C4-2B (cell line): ENCODE results near the gene ADAMTS6.

Source experiments
- ZFX ChIP-seq: fragments of 450-650 bp; IDR thresholded peaks from 2 replicates; pipeline ENCODE4 v1.6.1; 2017
- TF ChIP-seq, protein P1 (sequence below): fragments of 450-650 bp; conservative IDR thresholded peaks from 2 replicates; pipeline ENCODE4 v1.5.1; 2017; ENCODE audit warnings: mild to moderate bottlenecking

DNA sequence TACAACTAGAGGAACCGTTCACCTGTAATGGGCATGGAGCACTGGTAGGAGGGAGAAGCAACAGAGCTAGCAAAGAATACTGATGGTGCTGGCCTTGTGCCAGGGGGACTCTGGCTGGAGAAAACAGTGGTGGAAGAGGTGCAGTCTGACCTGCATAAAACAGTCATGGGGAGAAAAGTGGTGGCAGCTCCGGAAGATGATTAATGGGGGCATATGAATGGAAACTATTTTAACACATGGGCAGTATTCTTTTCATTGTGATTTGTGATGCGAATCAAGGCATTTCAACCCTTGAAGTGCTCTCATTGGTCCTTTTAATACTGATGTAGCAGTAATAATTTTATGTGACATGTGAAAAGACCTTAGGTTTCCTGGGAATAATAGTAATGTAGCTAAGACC is 219.6 kb downstream of the ADAMTS6 start:
- TF ChIP-seq, protein P1, sequence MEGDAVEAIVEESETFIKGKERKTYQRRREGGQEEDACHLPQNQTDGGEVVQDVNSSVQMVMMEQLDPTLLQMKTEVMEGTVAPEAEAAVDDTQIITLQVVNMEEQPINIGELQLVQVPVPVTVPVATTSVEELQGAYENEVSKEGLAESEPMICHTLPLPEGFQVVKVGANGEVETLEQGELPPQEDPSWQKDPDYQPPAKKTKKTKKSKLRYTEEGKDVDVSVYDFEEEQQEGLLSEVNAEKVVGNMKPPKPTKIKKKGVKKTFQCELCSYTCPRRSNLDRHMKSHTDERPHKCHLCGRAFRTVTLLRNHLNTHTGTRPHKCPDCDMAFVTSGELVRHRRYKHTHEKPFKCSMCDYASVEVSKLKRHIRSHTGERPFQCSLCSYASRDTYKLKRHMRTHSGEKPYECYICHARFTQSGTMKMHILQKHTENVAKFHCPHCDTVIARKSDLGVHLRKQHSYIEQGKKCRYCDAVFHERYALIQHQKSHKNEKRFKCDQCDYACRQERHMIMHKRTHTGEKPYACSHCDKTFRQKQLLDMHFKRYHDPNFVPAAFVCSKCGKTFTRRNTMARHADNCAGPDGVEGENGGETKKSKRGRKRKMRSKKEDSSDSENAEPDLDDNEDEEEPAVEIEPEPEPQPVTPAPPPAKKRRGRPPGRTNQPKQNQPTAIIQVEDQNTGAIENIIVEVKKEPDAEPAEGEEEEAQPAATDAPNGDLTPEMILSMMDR = no peak
- no peak for TF ChIP-seq ZFX
